ENCODE data around the gene ATP11A.
"Not testable (repeated sequence)": the region's sequence is repeated elsewhere in the genome, so short reads cannot be mapped to it uniquely, and the experiment has no call there.

ATP11A gene

GRCh38 chr13:112861876-112862615 lies 172.2 kb downstream of the ATP11A start:
- no peak for DNase-seq (ENCODE audit: low spot score)

- not testable (repeated sequence) for DNase-seq (ENCODE audit: low spot score)
Measured at GRCh38 chr13:112863356-112863755, 173.5 kb downstream of the ATP11A start.

- not testable (repeated sequence) for DNase-seq (ENCODE audit: low spot score)
Measured at GRCh38 chr13:112865478-112865877, 175.6 kb downstream of the ATP11A start.

GRCh38 chr13:112867301-112867711 lies 177.5 kb downstream of the ATP11A start:
- no peak for DNase-seq (ENCODE audit: low spot score)

- DNase-seq (ENCODE audit: low spot score): no peak
Measured at GRCh38 chr13:112868308-112868707, 178.5 kb downstream of the ATP11A start.

GRCh38 chr13:112869202-112870050 lies 179.6 kb downstream of the ATP11A start:
- no peak for DNase-seq (ENCODE audit: low spot score)

- no peak for DNase-seq (ENCODE audit: low spot score)
Measured at GRCh38 chr13:112870051-112870331, 180.2 kb downstream of the ATP11A start.

GRCh38 chr13:112870737-112871287 lies 181.0 kb downstream of the ATP11A start:
- no peak for DNase-seq (ENCODE audit: low spot score)

- no peak for DNase-seq (ENCODE audit: low spot score)
Measured at GRCh38 chr13:112871742-112872141, 181.9 kb downstream of the ATP11A start.

- not testable (repeated sequence) for DNase-seq (ENCODE audit: low spot score)
Measured at GRCh38 chr13:112872657-112873631, 183.1 kb downstream of the ATP11A start.

- peak; percentile 68 for DNase-seq (ENCODE audit: low spot score)
Measured at GRCh38 chr13:112873851-112874750, 184.3 kb downstream of the ATP11A start.

GRCh38 chr13:112874751-112875300 lies 185.0 kb downstream of the ATP11A start:
- DNase-seq (ENCODE audit: low spot score): no peak

- no peak for DNase-seq (ENCODE audit: low spot score)
Measured at GRCh38 chr13:112875627-112876026, 185.8 kb downstream of the ATP11A start.

- no peak for DNase-seq (ENCODE audit: low spot score)
Measured at GRCh38 chr13:112876305-112877000, 186.6 kb downstream of the ATP11A start.

GRCh38 chr13:112877066-112877465 lies 187.2 kb downstream of the ATP11A start:
- no peak for DNase-seq (ENCODE audit: low spot score)

GRCh38 chr13:112877539-112877938 lies 187.7 kb downstream of the ATP11A start:
- DNase-seq (ENCODE audit: low spot score): no peak

GRCh38 chr13:112877976-112878955 lies 188.4 kb downstream of the ATP11A start:
- no peak for DNase-seq (ENCODE audit: low spot score)

- DNase-seq (ENCODE audit: low spot score): no peak
Measured at GRCh38 chr13:112879283-112879833, 189.5 kb downstream of the ATP11A start.
